Measurements from ENCODE around the gene DYNC1I2.

DNA sequence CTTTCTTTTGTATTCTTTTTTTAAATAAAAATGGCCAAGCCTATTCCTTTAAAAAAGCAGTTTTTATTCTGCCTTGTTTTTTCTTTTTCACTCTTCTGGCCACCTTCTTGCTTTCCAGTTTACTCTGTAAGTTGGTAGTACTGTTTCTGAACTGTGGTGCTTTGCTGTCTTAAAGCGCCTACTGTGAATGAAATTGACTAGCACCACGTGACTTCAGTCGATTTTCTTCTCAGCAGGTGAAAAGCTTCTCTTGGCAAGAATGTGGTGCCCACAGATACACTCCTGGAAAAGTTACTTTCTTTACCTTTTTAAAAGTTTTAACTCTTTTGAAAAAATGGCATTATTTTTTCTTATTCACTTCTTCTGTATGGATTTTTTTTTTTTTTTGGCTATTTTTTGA is 32.4 kb downstream of the DYNC1I2 start:
- TF ChIP-seq, protein P1, sequence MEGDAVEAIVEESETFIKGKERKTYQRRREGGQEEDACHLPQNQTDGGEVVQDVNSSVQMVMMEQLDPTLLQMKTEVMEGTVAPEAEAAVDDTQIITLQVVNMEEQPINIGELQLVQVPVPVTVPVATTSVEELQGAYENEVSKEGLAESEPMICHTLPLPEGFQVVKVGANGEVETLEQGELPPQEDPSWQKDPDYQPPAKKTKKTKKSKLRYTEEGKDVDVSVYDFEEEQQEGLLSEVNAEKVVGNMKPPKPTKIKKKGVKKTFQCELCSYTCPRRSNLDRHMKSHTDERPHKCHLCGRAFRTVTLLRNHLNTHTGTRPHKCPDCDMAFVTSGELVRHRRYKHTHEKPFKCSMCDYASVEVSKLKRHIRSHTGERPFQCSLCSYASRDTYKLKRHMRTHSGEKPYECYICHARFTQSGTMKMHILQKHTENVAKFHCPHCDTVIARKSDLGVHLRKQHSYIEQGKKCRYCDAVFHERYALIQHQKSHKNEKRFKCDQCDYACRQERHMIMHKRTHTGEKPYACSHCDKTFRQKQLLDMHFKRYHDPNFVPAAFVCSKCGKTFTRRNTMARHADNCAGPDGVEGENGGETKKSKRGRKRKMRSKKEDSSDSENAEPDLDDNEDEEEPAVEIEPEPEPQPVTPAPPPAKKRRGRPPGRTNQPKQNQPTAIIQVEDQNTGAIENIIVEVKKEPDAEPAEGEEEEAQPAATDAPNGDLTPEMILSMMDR (IDR thresholded peaks at IDR 0.05), result no peak
- TF ChIP-seq POLR2A (IDR thresholded peaks at IDR 0.05) (no peak), EP300 (IDR thresholded peaks at IDR 0.05) (no peak)

Data from tibial nerve (tissue), 4 donors.